Astrocyte (in vitro differentiated cells and primary cell): ENCODE data around the gene GPRC5B. TPM values are rescaled to one million over a fixed set of nuclear protein-coding genes. Genes with fewer than 3 reads are reported as not detected.

Experiments
- DNase-seq: peaks from one replicate; pipeline ENCODE4 v3.0.0-alpha.2; 2010; ENCODE audit warnings: low read depth
- FAIRE-seq: peaks from 2 replicates; lab custom pipeline; 2011; peaks lifted over from hg19 to GRCh38; lab: Jason Lieb, UNC
- H2AFZ ChIP-seq: 2 replicates; pipeline ENCODE4 v1.6.0; 2012; ENCODE audit warnings: low read depth, low read length, inconsistent platforms
- H3K27ac ChIP-seq: 2 replicates; pipeline ENCODE4 v1.5.1; 2011; ENCODE audit warnings: low read depth, low read length, inconsistent platforms
- H3K27me3 ChIP-seq: 2 replicates; pipeline ENCODE4 v1.6.0; 2011; ENCODE audit warnings: low read length, inconsistent platforms; ENCODE audit not compliant: insufficient read depth
- H3K36me3 ChIP-seq: 2 replicates; pipeline ENCODE4 v1.5.1; 2011; ENCODE audit warnings: low read length, inconsistent platforms; ENCODE audit not compliant: insufficient read depth
- H3K4me1 ChIP-seq: 2 replicates; pipeline ENCODE4 v1.5.1; 2011; ENCODE audit warnings: low read length, inconsistent platforms; ENCODE audit not compliant: insufficient read depth
- H3K4me2 ChIP-seq: 2 replicates; pipeline ENCODE4 v1.6.0; 2012; ENCODE audit warnings: low read length, inconsistent platforms
- H3K4me3 ChIP-seq: 2 replicates; pipeline ENCODE4 v1.5.1; 2011; ENCODE audit warnings: low read depth, mild to moderate bottlenecking, low read length, inconsistent platforms; ENCODE audit not compliant: insufficient read depth
- H3K79me2 ChIP-seq: 2 replicates; pipeline ENCODE4 v1.6.0; 2012; ENCODE audit warnings: mild to moderate bottlenecking, low read length, inconsistent platforms; ENCODE audit not compliant: insufficient read depth
- H3K9ac ChIP-seq: 2 replicates; pipeline ENCODE4 v1.6.0; 2012; ENCODE audit warnings: mild to moderate bottlenecking, low read length, inconsistent platforms
- H3K9me3 ChIP-seq: 2 replicates; pipeline ENCODE4 v1.5.1; 2012; ENCODE audit warnings: low read depth, mild to moderate bottlenecking, low read length, inconsistent platforms; ENCODE audit not compliant: insufficient read depth
- H4K20me1 ChIP-seq: 2 replicates; pipeline ENCODE4 v1.6.0; 2012; ENCODE audit warnings: low read length, inconsistent platforms; ENCODE audit not compliant: insufficient read depth
- H3K27ac Mint-ChIP-seq: one replicate; pipeline ENCODE4 v1.8.0; 2021; ENCODE audit warnings: mild to moderate bottlenecking, mixed read lengths; ENCODE audit not compliant: unreplicated experiment
- H3K27me3 Mint-ChIP-seq: one replicate; pipeline ENCODE4 v1.8.0; 2021; ENCODE audit warnings: low read depth, mixed read lengths; ENCODE audit not compliant: unreplicated experiment
- H3K36me3 Mint-ChIP-seq: one replicate; pipeline ENCODE4 v1.8.0; 2021; ENCODE audit warnings: low read depth, mixed read lengths; ENCODE audit not compliant: unreplicated experiment
- H3K4me1 Mint-ChIP-seq: one replicate; pipeline ENCODE4 v1.8.0; 2021; ENCODE audit warnings: low read depth, mixed read lengths; ENCODE audit not compliant: unreplicated experiment
- H3K4me3 Mint-ChIP-seq: one replicate; pipeline ENCODE4 v1.8.0; 2021; ENCODE audit warnings: mild to moderate bottlenecking, moderate library complexity, mixed read lengths; ENCODE audit not compliant: unreplicated experiment
- H3K9me3 Mint-ChIP-seq: one replicate; pipeline ENCODE4 v1.8.0; 2021; ENCODE audit warnings: mild to moderate bottlenecking, mixed read lengths; ENCODE audit not compliant: unreplicated experiment
- EZH2 ChIP-seq: IDR thresholded peaks from 2 replicates; pipeline ENCODE4 v1.6.1; 2012; ENCODE audit warnings: mild to moderate bottlenecking, low read length, inconsistent platforms; ENCODE audit not compliant: insufficient read depth
- total RNA-seq: library from RNA; stranded (reverse); gene quantifications from 2 replicates; pipeline ENCODE4 v1.2.1, GENCODE V29; 2021
- TF ChIP-seq, protein P1 (sequence below): IDR thresholded peaks from 2 replicates; pipeline ENCODE4 v1.5.1; 2011; ENCODE audit warnings: low read depth, mild to moderate bottlenecking, inconsistent platforms, low read length, moderate library complexity; ENCODE audit not compliant: insufficient read depth

Gene GPRC5B
- total RNA-seq, 1 donor from 2014 or later = 9.3 TPM

DNA sequence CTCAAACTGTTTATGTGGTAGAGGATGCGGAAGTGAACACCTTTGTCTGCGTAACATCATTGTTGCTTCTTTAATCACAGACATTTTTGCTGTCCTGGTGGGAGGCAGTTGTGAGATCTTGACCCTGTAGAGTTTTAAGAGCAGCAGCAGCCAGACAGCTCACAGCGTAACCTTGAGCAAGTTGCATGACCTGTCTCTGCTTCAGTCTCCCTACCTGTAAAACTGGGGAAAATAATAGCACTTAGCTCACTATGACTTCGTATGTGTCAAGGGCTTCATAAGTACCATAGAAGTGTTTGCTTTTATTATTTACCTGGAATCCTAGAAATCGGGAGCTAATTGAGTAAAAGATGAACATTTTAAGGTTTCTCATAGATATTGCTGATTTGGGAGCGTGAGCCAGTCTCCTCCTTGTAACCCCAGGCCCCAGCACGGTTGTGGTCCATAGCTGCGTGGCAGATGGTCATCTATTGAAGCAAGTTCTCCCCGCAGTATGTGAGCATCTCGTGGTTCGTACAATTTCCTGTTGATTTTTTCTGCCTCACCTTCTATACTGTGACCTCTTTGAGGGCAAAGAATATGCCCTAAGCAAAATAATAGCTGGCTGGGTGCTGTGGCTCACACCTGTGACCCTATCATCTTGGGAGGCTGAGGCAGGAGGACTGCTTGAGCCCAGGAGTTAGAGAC, 34.4 kb downstream of the GPRC5B start:
- no peak overlapping the region for H2AFZ ChIP-seq
- TF ChIP-seq EZH2 = no peak
- TF ChIP-seq, protein P1, sequence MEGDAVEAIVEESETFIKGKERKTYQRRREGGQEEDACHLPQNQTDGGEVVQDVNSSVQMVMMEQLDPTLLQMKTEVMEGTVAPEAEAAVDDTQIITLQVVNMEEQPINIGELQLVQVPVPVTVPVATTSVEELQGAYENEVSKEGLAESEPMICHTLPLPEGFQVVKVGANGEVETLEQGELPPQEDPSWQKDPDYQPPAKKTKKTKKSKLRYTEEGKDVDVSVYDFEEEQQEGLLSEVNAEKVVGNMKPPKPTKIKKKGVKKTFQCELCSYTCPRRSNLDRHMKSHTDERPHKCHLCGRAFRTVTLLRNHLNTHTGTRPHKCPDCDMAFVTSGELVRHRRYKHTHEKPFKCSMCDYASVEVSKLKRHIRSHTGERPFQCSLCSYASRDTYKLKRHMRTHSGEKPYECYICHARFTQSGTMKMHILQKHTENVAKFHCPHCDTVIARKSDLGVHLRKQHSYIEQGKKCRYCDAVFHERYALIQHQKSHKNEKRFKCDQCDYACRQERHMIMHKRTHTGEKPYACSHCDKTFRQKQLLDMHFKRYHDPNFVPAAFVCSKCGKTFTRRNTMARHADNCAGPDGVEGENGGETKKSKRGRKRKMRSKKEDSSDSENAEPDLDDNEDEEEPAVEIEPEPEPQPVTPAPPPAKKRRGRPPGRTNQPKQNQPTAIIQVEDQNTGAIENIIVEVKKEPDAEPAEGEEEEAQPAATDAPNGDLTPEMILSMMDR = no peak
- Mint-ChIP-seq H3K36me3 (no peaks in the 10 kb centered on the region), H3K4me1 (peaks cover 7% of the 10 kb centered on the region), H3K27ac (no peak overlapping the region), H3K4me3 (no peak overlapping the region), H3K27me3 (no peaks in the 10 kb centered on the region), H3K9me3 (no peaks in the 10 kb centered on the region)
- H3K27ac ChIP-seq = no peak overlapping the region
- no peaks in the 10 kb centered on the region for H3K36me3 ChIP-seq
- no peak for DNase-seq
- no peaks in the 10 kb centered on the region for H3K27me3 ChIP-seq
- no peak for FAIRE-seq
- no peaks in the 10 kb centered on the region for H3K9me3 ChIP-seq
- no peaks in the 10 kb centered on the region for H3K4me1 ChIP-seq
- no peaks in the 10 kb centered on the region for H3K79me2 ChIP-seq
- H3K4me2 ChIP-seq = no peak overlapping the region
- no peaks in the 10 kb centered on the region for H4K20me1 ChIP-seq
- H3K4me3 ChIP-seq = no peak overlapping the region
- H3K9ac ChIP-seq = no peak overlapping the region

DNA sequence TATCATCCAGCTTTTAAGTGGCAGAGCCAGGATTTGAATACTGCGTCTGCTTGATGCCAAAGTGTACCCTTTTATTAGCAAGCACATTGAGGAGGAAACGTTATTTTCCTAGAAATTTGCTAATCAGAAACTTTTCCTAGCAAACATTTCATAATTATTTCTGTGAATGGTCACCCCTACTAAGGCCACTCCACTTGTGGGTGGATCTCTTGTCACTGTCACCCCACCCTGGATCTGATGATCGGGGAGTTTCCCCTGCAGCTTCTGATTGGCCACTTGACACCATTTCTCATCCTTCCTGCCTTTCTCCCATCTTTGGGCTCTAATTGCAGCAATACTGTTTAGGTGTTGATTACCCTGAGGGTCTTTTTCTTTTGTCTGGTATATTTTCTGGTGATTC, 35.9 kb downstream of the GPRC5B start:
- no peak for TF ChIP-seq EZH2
- TF ChIP-seq, protein P1 = no peak
- H3K4me1 ChIP-seq = no peaks in the 10 kb centered on the region
- no peaks in the 10 kb centered on the region for H3K36me3 ChIP-seq
- H3K4me3 Mint-ChIP-seq = no peak overlapping the region
- H3K9me3 Mint-ChIP-seq = peaks cover 3% of the 10 kb centered on the region
- no peak for FAIRE-seq
- H2AFZ ChIP-seq = no peak overlapping the region
- no peak overlapping the region for H3K4me2 ChIP-seq
- no peak overlapping the region for H3K27ac Mint-ChIP-seq
- H3K36me3 Mint-ChIP-seq = no peaks in the 10 kb centered on the region
- no peak overlapping the region for H3K9ac ChIP-seq
- peaks cover 11% of the 10 kb centered on the region for H3K4me1 Mint-ChIP-seq
- no peak overlapping the region for H3K27ac ChIP-seq
- H3K79me2 ChIP-seq = no peaks in the 10 kb centered on the region
- no peaks in the 10 kb centered on the region for H3K27me3 Mint-ChIP-seq
- H3K9me3 ChIP-seq = no peaks in the 10 kb centered on the region
- DNase-seq = no peak
- no peaks in the 10 kb centered on the region for H4K20me1 ChIP-seq
- H3K4me3 ChIP-seq = no peak overlapping the region
- H3K27me3 ChIP-seq = no peaks in the 10 kb centered on the region

GRCh38 chr16:19846436-19846835, 38.2 kb downstream of the GPRC5B start:
- FAIRE-seq = no peak
- Histone ChIP-seq H3K27me3 (no peaks in the 10 kb centered on the region), H3K79me2 (no peaks in the 10 kb centered on the region), H3K4me1 (no peaks in the 10 kb centered on the region), H4K20me1 (no peaks in the 10 kb centered on the region), H3K36me3 (no peaks in the 10 kb centered on the region), H3K4me2 (no peak overlapping the region), H3K27ac (no peak overlapping the region), H2AFZ (no peak overlapping the region), H3K9me3 (no peaks in the 10 kb centered on the region), H3K9ac (no peak overlapping the region), H3K4me3 (no peak overlapping the region)
- Mint-ChIP-seq H3K27ac (no peak overlapping the region), H3K36me3 (no peaks in the 10 kb centered on the region), H3K4me1 (peaks cover 15% of the 10 kb centered on the region), H3K4me3 (no peak overlapping the region), H3K9me3 (peaks cover 3% of the 10 kb centered on the region), H3K27me3 (no peaks in the 10 kb centered on the region)
- DNase-seq = no peak
- TF ChIP-seq EZH2 = no peak
- TF ChIP-seq, protein P1 = no peak
